GM12878 (cell line): Measurements from ENCODE around the gene SOX6. TPM values are rescaled to one million over a fixed set of nuclear protein-coding genes. Genes with fewer than 3 reads are reported as not detected.

ENCODE experiments used
- ATAC-seq: fragments of 200-7000 bp; cut with Tn5 transposase; 3 replicates; pipeline ENCODE4 v1.9.1; 2020; ENCODE audit warnings: mild to moderate bottlenecking, moderate library complexity
- BruUV-seq: library from RNA; stranded (reverse); fragments of 400-500 nt; replicated peaks from 2 replicates; lab custom pipeline; 2021; lab: Mats Ljungman, UMichigan
- CTCF ChIA-PET: fragments of 300-600 bp; sonication (Branson Sonifier 250); formaldehyde crosslinking; extraction: SDS; loops from one replicate; lab custom pipeline; 2021; ENCODE audit warnings: inconsistent platforms; lab: Yijun Ruan, JAX
- POLR2A ChIA-PET: fragments of 350-600 bp; formaldehyde crosslinking; extraction: SDS; loops from one replicate; lab custom pipeline; 2021; ENCODE audit warnings: inconsistent platforms; lab: Charles Lee
- RAD21 ChIA-PET: fragments of 300-600 bp; sonication (Branson Sonifier 250); formaldehyde crosslinking; loops from one replicate; lab custom pipeline; 2023; ENCODE audit warnings: antibody characterized with exemption; ENCODE audit not compliant: unreplicated experiment; lab: Charles Lee
- SMC1A ChIA-PET: fragments of 300-600 bp; sonication (Branson Sonifier 250); formaldehyde crosslinking; loops from one replicate; lab custom pipeline; 2023; ENCODE audit not compliant: unreplicated experiment, uncharacterized antibody; lab: Charles Lee
- DNase-seq: peaks from one replicate; pipeline ENCODE4 v3.0.0-alpha.2; 2011; ENCODE audit warnings: low read depth, low spot score
- FAIRE-seq: peaks from 3 replicates; lab custom pipeline; 2011; peaks lifted over from hg19 to GRCh38; lab: Jason Lieb, UNC
- H2AFZ ChIP-seq: 2 replicates; pipeline ENCODE4 v1.6.0; 2011; ENCODE audit warnings: low read depth, low read length, control low read depth; ENCODE audit not compliant: control insufficient read depth
- H3K27ac ChIP-seq: 2 replicates; pipeline ENCODE4 v1.5.1; 2011; ENCODE audit warnings: control low read depth; ENCODE audit not compliant: control insufficient read depth, insufficient read depth
- H3K27me3 ChIP-seq, 2 experiments: replicated peaks in 1 of 2; 2 replicates each; pipeline versions ENCODE4 v1.6.0 to v1.6.1; 2011; ENCODE audit warnings: low read length in 1 of 2; ENCODE audit not compliant: control insufficient read depth in 2 of 2, insufficient read depth in 2 of 2
- H3K36me3 ChIP-seq, 2 experiments: 2 replicates each; pipeline ENCODE4 v1.5.1; 2011; ENCODE audit warnings: low read length in 1 of 2; ENCODE audit not compliant: control insufficient read depth in 2 of 2, insufficient read depth in 2 of 2
- H3K4me1 ChIP-seq: 2 replicates; pipeline ENCODE4 v1.6.1; 2011; ENCODE audit warnings: mild to moderate bottlenecking, low read length, moderate library complexity, mixed read lengths; ENCODE audit not compliant: control insufficient read depth, insufficient read depth
- H3K4me2 ChIP-seq: 2 replicates; pipeline ENCODE4 v1.6.0; 2011; ENCODE audit warnings: control low read depth; ENCODE audit not compliant: control insufficient read depth, insufficient read depth
- H3K4me3 ChIP-seq: fragments of 200-600 bp; sonication (generic); 2 replicates; pipeline ENCODE4 v1.5.1; 2016
- H3K79me2 ChIP-seq: 2 replicates; pipeline ENCODE4 v1.6.0; 2011; ENCODE audit warnings: low read length; ENCODE audit not compliant: control insufficient read depth, insufficient read depth
- H3K9ac ChIP-seq: 2 replicates; pipeline ENCODE4 v1.8.0; 2011; ENCODE audit warnings: low read length, control low read depth, mixed read lengths; ENCODE audit not compliant: control insufficient read depth, insufficient read depth
- H3K9me3 ChIP-seq: replicated peaks from 3 replicates; pipeline ENCODE4 v1.5.1; 2011; ENCODE audit warnings: mild to moderate bottlenecking, low read length; ENCODE audit not compliant: control insufficient read depth, insufficient read depth
- H4K20me1 ChIP-seq: 2 replicates; pipeline ENCODE4 v1.6.0; 2011; ENCODE audit not compliant: control insufficient read depth, insufficient read depth
- BCL11A ChIP-seq: IDR thresholded peaks from 2 replicates; pipeline ENCODE4 v1.6.1; 2011; ENCODE audit warnings: low read depth, low read length
- BHLHE40 ChIP-seq, 2 experiments: fragments of 450-650 bp in 1 of 2; IDR thresholded peaks; 2 replicates each; pipeline ENCODE4 v1.6.1; 2011 to 2017; ENCODE audit warnings: low read depth in 2 of 2, borderline replicate concordance in 1 of 2, improper control_type of control experiment in 1 of 2, low read length in 1 of 2, mild to moderate bottlenecking in 1 of 2
- E2F8 ChIP-seq: fragments of 450-650 bp; IDR thresholded peaks from 2 replicates; pipeline ENCODE4 v1.6.1; 2018; ENCODE audit warnings: mild to moderate bottlenecking, low read depth, moderate library complexity; ENCODE audit not compliant: partially characterized antibody
- KLF5 ChIP-seq: fragments of 450-650 bp; IDR thresholded peaks from 2 replicates; pipeline ENCODE4 v1.6.1; 2014; ENCODE audit warnings: mild to moderate bottlenecking; ENCODE audit not compliant: partially characterized antibody
- PAX8 ChIP-seq: fragments of 450-650 bp; IDR thresholded peaks from 2 replicates; pipeline ENCODE4 v1.6.1; 2017; ENCODE audit warnings: mild to moderate bottlenecking, moderate library complexity
- RELA ChIP-seq: fragments of 450-650 bp; IDR thresholded peaks from 2 replicates; pipeline ENCODE4 v1.8.0; 2014; ENCODE audit warnings: borderline replicate concordance; ENCODE audit not compliant: partially characterized antibody
- SIN3A ChIP-seq: IDR thresholded peaks from 2 replicates; pipeline ENCODE4 v1.6.1; 2012; ENCODE audit warnings: low read depth, low read length, improper control_type of control experiment
- SIX5 ChIP-seq: IDR thresholded peaks from 2 replicates; pipeline ENCODE4 v1.6.1; 2011; ENCODE audit warnings: mild to moderate bottlenecking, low read depth, low read length, moderate library complexity; ENCODE audit not compliant: severe bottlenecking
- SMAD1 ChIP-seq: fragments of 450-650 bp; IDR thresholded peaks from 2 replicates; pipeline ENCODE4 v1.6.1; 2018; ENCODE audit warnings: mild to moderate bottlenecking, low read depth; ENCODE audit not compliant: partially characterized antibody
- SREBF1 ChIP-seq: IDR thresholded peaks from 2 replicates; pipeline ENCODE4 v1.6.1; 2012; ENCODE audit warnings: mild to moderate bottlenecking, low read length
- SRF ChIP-seq, 2 experiments: IDR thresholded peaks; 2 replicates each; pipeline ENCODE4 v1.6.1; 2011; ENCODE audit warnings: low read depth in 2 of 2, low read length in 2 of 2, mild to moderate bottlenecking in 1 of 2, moderate library complexity in 1 of 2
- YBX1 ChIP-seq: fragments of 450-650 bp; IDR thresholded peaks from 2 replicates; pipeline ENCODE4 v1.6.1; 2016; ENCODE audit warnings: antibody characterized with exemption
- ZNF217 ChIP-seq: fragments of 450-650 bp; IDR thresholded peaks from 2 replicates; pipeline ENCODE4 v1.6.1; 2017; ENCODE audit warnings: antibody characterized with exemption, mild to moderate bottlenecking
- ZSCAN29 ChIP-seq: fragments of 450-650 bp; IDR thresholded peaks from 2 replicates; pipeline ENCODE4 v1.6.1; 2017; ENCODE audit warnings: mild to moderate bottlenecking, moderate library complexity
- in situ Hi-C: fragments of 300-500 bp; cut with MboI; formaldehyde crosslinking; loops from 9 replicates; pipeline ENCODE4 v1.14.3; 2018; ENCODE audit warnings: mixed read lengths
- intact Hi-C: fragments of 100-400 bp; cut with micrococcal nuclease; formaldehyde crosslinking; loops from one replicate; pipeline ENCODE4 v1.14.2; 2022; ENCODE audit not compliant: unreplicated experiment
- polyA plus RNA-seq, 11 experiments: library from polyadenylated mRNA; depleted of rRNA in 4 of 11; unstranded in 6 of 11; stranded (reverse) in 5 of 11; fragments of >200 nt; fragmentation: Nextera tagmentation in 4 of 11; fragmentation: Illumina TruSeq in 1 of 11; extraction: Ambion mirVana in 4 of 11; extraction: Trizol in 1 of 11; gene quantifications; 1 replicate in 1 of 11; 2 replicates in 10 of 11; pipeline versions ENCODE4 v1.2.1 to v1.2.3, GENCODE V29; 2011 to 2016; ENCODE audit warnings: inconsistent platforms in 2 of 11, missing spikeins in 2 of 11, low read depth in 1 of 11
- total RNA-seq, 4 experiments: library from RNA; depleted of rRNA in 3 of 4; stranded (reverse); fragments of >200 nt in 3 of 4; fragmentation: Illumina TruSeq in 1 of 4; extraction: Trizol in 1 of 4; gene quantifications; 2 replicates each; pipeline versions ENCODE4 v1.2.1 to v1.2.3, GENCODE V29; 2013 to 2021
- TF ChIP-seq, protein P1 (sequence below): fragments of 450-650 bp; formaldehyde crosslinking; IDR thresholded peaks from 2 replicates; pipeline ENCODE4 v1.4.0; 2020; ENCODE audit warnings: mild to moderate bottlenecking, moderate library complexity
- TF ChIP-seq, protein P2 (sequence below): fragments of 450-650 bp; IDR thresholded peaks from 2 replicates; pipeline ENCODE4 v1.6.1; 2017; ENCODE audit warnings: mild to moderate bottlenecking, moderate library complexity

Gene SOX6
- total and polyA plus RNA-seq, 10 of the 15 experiments (the other 5 are each of a cell fraction or from before 2014, with no cell fraction given) = 0.03 to 0.71 (median 0.29) TPM; not detected in 4

DNA sequence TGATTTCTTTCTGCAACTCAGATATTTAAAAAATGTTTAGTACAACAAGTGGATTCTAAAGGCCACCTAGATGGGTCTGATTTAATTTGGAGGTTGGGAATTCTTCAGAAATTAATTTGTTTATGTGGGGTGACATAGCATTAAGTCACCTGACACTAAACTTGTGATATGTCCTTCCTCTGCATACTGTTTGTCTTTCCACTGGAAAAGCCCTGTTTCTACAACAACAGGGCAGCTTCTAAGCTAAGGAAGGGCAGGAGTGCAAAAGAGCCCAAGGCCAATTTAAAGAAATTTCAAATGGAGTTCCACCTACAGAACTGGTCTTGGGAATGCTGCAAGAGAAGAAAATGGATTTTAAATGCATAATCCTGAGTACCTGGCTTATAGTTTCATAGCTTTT, 319.2 kb downstream of the SOX6 start:
- no peak overlapping the region for H3K27ac ChIP-seq
- SMC1A ChIA-PET = no interaction called here
- RAD21 ChIA-PET = no interaction called here
- BruUV-seq = no TSS peak
- H3K4me1 ChIP-seq = no peaks in the 10 kb centered on the region
- no peaks in the 10 kb centered on the region for H3K36me3 ChIP-seq
- H4K20me1 ChIP-seq = no peaks in the 10 kb centered on the region
- no peak for DNase-seq
- no peak for ATAC-seq
- CTCF ChIA-PET = no interaction called here
- FAIRE-seq = no peak
- POLR2A ChIA-PET = no interaction called here
- H2AFZ ChIP-seq = no peak overlapping the region
- intact Hi-C loops (no loop called here), in situ Hi-C loops (no loop called here)
- no peak overlapping the region for H3K4me2 ChIP-seq
- H3K9me3 ChIP-seq = no peaks in the 10 kb centered on the region
- H3K4me3 ChIP-seq = no peak overlapping the region
- no peak overlapping the region for H3K9ac ChIP-seq
- no peaks in the 10 kb centered on the region; a peak in 1 of 4 replicates for H3K27me3 ChIP-seq
- H3K79me2 ChIP-seq = no peaks in the 10 kb centered on the region
- TF ChIP-seq, protein P1, sequence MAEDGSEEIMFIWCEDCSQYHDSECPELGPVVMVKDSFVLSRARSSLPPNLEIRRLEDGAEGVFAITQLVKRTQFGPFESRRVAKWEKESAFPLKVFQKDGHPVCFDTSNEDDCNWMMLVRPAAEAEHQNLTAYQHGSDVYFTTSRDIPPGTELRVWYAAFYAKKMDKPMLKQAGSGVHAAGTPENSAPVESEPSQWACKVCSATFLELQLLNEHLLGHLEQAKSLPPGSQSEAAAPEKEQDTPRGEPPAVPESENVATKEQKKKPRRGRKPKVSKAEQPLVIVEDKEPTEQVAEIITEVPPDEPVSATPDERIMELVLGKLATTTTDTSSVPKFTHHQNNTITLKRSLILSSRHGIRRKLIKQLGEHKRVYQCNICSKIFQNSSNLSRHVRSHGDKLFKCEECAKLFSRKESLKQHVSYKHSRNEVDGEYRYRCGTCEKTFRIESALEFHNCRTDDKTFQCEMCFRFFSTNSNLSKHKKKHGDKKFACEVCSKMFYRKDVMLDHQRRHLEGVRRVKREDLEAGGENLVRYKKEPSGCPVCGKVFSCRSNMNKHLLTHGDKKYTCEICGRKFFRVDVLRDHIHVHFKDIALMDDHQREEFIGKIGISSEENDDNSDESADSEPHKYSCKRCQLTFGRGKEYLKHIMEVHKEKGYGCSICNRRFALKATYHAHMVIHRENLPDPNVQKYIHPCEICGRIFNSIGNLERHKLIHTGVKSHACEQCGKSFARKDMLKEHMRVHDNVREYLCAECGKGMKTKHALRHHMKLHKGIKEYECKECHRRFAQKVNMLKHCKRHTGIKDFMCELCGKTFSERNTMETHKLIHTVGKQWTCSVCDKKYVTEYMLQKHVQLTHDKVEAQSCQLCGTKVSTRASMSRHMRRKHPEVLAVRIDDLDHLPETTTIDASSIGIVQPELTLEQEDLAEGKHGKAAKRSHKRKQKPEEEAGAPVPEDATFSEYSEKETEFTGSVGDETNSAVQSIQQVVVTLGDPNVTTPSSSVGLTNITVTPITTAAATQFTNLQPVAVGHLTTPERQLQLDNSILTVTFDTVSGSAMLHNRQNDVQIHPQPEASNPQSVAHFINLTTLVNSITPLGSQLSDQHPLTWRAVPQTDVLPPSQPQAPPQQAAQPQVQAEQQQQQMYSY (CRISPR knock-in tag) = no peak
- TF ChIP-seq YBX1 (no peak), SRF (IDR thresholded peaks at IDR 0.05; ENCODE audit: low read depth in 2 of 2, low read length in 2 of 2) (no peak), ZSCAN29 (no peak), RELA (no peak), SIN3A (no peak), BHLHE40 (IDR thresholded peaks at IDR 0.05; ENCODE audit: borderline replicate concordance in 1 of 2, low read depth in 2 of 2, low read length in 1 of 2) (no peak), SIX5 (no peak), E2F8 (no peak), ZNF217 (no peak), PAX8 (no peak), SREBF1 (no peak), BCL11A (no peak), KLF5 (no peak), SMAD1 (no peak)
- TF ChIP-seq, protein P2, sequence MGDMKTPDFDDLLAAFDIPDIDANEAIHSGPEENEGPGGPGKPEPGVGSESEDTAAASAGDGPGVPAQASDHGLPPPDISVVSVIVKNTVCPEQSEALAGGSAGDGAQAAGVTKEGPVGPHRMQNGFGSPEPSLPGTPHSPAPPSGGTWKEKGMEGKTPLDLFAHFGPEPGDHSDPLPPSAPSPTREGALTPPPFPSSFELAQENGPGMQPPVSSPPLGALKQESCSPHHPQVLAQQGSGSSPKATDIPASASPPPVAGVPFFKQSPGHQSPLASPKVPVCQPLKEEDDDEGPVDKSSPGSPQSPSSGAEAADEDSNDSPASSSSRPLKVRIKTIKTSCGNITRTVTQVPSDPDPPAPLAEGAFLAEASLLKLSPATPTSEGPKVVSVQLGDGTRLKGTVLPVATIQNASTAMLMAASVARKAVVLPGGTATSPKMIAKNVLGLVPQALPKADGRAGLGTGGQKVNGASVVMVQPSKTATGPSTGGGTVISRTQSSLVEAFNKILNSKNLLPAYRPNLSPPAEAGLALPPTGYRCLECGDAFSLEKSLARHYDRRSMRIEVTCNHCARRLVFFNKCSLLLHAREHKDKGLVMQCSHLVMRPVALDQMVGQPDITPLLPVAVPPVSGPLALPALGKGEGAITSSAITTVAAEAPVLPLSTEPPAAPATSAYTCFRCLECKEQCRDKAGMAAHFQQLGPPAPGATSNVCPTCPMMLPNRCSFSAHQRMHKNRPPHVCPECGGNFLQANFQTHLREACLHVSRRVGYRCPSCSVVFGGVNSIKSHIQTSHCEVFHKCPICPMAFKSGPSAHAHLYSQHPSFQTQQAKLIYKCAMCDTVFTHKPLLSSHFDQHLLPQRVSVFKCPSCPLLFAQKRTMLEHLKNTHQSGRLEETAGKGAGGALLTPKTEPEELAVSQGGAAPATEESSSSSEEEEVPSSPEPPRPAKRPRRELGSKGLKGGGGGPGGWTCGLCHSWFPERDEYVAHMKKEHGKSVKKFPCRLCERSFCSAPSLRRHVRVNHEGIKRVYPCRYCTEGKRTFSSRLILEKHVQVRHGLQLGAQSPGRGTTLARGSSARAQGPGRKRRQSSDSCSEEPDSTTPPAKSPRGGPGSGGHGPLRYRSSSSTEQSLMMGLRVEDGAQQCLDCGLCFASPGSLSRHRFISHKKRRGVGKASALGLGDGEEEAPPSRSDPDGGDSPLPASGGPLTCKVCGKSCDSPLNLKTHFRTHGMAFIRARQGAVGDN = no peak
